ENCODE data around the gene FADS1.

DNA sequence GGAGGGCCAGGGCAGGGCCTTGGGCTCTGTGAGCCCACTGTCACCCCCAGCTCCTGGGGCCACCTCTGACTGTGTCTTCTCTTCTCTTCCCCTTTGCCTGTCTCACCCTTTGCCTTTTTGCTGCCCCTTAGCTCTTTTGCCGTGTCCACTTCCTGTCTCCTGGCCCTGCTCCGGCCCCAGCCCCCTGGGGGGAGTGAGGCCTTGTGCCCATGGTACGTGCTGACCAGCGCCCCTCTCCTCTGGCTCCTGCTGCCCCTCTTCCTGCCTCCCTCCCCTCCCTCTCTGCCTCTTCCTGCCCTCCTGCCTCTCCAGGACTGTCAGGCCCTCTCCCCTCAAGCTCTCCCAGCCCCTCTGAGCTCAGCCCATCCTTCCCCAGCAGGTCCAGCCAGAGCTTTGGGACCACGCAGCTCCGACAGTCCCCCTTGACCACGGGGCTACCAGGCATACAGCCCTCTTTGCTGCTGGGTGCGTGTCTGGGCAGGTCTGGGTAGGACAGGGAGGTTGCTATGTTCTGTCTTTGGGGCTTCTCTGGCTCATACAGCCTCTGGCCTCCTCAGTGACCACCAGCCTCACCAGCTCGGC is 36.1 kb downstream of the FADS1 start:
- TF ChIP-seq ZNF557 (CRISPR knock-in tag; IDR thresholded peaks at IDR 0.05): no peak
- TF ChIP-seq POGZ (CRISPR knock-in tag; IDR thresholded peaks at IDR 0.05): no peak

All from HepG2 (cell line).